HG03442 (cell line): ENCODE results near the gene JSRP1.
A peak's percentile ranks its signal among the peaks of the same experiment; 100 is the strongest.

Experiments used
- ATAC-seq: cut with Tn5 transposase; IDR thresholded peaks from one replicate; pipeline ENCODE4 v1.9.1; 2021; ENCODE audit warnings: mild to moderate bottlenecking, moderate library complexity; ENCODE audit not compliant: unreplicated experiment

Gene JSRP1

DNA sequence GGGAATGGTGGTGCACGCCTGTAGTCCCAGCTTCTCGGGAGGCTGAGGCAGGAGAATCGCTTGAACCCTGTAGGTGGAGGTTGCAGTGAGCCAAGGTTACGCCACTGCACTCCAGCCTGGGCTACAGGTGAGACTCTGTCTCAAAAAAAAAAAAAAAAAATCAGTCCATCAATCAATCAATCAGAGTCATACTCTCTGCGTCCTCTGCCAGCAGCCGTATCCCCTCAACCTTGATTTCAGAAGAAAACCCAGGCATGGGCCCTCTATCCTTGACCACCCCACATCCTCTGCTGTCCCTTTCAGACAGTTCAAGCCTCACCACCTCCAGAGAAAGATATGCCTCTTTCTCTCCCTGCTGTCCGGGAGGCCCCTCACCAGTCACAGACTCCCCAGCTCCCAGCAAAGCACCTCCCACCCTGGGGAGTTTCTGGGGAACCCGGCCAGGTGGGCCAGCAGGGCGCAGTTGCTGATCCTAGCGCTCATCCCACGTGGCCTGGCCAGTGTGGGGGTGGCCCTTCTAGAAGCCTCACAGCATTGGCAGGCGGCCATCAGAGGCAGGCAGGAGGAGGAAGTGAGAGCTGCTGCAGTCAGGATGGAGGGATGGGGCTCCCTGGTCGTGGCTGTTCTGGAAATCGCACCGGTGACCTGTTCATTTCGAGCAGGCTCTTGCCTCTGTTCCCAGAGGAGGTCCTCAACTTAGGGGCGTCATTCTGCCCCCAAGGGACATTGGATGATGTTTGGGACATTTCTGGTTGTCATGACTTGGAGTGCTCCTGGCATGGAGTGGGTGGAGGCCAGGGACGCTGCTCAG lies 10.2 kb upstream of the JSRP1 start:
- peak; percentile 27 for ATAC-seq

GRCh38 chr19:2261438-2262172 lies 5.4 kb upstream of the JSRP1 start:
- ATAC-seq: no peak

DNA sequence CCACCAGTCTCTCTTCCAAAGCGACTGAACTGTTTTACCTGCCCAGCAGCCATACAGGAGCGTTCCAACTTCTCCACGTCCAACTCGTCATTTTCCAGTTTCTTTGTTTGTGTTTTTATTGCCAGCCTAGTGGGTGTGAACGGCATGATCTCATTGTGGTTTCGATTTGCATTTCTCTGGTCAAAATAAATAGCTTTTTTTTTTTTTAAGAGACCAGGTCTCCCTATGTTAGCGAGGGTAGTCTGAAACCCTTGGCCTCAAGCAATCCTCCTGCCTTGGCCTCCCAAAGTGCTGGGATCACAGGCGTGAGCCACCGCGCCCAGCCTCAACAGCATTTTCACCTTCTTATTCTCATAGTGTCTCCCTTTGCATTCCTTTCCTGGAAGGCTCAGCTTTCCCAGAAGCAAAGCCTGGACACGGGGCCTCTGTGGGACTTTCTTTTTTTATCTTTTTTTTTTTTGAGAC lies 4.2 kb upstream of the JSRP1 start:
- no peak for ATAC-seq

GRCh38 chr19:2259336-2259735 lies 3.1 kb upstream of the JSRP1 start:
- no peak for ATAC-seq

- ATAC-seq: no peak
Measured at GRCh38 chr19:2255112-2255845, 938 bp downstream of the JSRP1 start.

GRCh38 chr19:2254064-2254872 lies 1.9 kb downstream of the JSRP1 start:
- no peak for ATAC-seq

DNA sequence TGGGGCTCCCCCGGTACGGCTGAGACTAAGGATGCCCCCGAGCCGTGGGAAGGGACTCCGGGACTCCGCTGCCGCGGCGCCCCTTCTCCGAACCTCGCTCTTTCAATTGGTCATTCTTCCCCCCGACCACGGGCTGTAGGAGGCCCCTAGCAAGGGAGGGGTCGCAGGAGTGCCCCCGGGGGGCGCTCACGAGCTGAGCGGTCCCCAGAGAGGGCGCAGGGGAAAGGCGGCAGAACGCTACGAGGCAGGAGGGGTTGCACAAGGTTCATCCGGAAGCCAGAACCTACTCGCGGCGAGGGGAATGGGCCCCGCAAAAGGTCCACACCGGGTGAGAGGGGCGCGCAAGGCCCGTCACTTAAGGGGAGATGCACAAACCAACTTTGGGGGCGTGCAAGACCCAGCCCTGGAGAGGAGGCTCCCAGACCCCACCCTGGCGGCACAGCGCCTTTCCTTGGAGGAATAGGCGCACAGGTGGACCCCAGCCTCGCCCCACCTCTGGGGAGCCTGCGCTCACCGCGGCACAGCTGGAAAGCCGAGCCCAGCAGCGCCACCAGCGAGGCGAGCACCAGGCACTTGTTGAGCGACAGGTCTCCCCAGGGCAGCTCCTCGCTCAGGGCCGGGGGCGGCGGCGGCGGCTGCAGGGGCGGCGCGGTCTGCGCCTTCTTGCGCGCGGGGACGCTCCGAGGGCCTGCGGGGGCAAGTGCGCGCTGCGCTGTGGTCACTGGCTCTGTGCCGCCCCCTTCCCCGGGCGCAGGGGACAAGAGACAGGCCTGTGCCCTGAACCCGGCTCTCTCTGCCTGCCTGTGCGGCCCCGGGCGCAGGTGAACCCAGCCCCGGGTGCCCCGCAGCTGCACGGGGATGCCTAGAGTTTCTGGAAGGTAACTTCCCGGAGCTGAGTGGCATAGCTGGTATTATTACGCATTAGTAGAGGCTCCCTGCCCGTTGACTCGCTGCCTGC lies 2.8 kb downstream of the JSRP1 start:
- ATAC-seq: no peak

DNA sequence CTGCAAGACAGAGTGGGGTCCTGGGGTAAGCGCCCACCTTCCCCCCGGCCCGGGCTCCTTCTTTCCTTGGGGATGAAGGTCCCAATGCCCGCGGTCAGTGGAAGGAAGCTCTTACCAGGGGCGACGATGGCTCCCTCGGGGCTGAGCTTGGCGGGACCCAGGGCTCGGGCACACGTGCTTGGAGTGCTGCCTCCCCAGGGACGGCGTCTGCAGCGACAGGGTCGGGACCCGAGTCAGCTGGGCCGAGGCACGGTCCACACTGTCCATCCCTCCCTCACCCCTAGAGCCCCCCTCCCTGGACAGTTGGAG lies 3.5 kb downstream of the JSRP1 start:
- no peak for ATAC-seq

- ATAC-seq: no peak
Measured at GRCh38 chr19:2252055-2252796, 4.0 kb downstream of the JSRP1 start.

DNA sequence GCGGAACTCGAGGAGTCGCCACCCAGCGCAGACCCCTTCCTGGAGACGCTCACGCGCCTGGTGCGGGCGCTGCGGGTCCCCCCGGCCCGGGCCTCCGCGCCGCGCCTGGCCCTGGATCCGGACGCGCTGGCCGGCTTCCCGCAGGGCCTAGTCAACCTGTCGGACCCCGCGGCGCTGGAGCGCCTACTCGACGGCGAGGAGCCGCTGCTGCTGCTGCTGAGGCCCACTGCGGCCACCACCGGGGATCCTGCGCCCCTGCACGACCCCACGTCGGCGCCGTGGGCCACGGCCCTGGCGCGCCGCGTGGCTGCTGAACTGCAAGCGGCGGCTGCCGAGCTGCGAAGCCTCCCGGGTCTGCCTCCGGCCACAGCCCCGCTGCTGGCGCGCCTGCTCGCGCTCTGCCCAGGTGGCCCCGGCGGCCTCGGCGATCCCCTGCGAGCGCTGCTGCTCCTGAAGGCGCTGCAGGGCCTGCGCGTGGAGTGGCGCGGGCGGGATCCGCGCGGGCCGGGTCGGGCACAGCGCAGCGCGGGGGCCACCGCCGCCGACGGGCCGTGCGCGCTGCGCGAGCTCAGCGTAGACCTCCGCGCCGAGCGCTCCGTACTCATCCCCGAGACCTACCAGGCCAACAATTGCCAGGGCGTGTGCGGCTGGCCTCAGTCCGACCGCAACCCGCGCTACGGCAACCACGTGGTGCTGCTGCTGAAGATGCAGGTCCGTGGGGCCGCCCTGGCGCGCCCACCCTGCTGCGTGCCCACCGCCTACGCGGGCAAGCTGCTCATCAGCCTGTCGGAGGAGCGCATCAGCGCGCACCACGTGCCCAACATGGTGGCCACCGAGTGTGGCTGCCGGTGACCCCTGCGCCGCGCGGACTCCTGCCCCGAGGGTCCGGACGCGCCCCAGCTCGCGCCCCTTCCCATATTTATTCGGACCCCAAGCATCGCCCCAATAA lies 4.8 kb downstream of the JSRP1 start:
- no peak for ATAC-seq

- ATAC-seq: no peak
Measured at GRCh38 chr19:2250766-2251105, 5.5 kb downstream of the JSRP1 start.

DNA sequence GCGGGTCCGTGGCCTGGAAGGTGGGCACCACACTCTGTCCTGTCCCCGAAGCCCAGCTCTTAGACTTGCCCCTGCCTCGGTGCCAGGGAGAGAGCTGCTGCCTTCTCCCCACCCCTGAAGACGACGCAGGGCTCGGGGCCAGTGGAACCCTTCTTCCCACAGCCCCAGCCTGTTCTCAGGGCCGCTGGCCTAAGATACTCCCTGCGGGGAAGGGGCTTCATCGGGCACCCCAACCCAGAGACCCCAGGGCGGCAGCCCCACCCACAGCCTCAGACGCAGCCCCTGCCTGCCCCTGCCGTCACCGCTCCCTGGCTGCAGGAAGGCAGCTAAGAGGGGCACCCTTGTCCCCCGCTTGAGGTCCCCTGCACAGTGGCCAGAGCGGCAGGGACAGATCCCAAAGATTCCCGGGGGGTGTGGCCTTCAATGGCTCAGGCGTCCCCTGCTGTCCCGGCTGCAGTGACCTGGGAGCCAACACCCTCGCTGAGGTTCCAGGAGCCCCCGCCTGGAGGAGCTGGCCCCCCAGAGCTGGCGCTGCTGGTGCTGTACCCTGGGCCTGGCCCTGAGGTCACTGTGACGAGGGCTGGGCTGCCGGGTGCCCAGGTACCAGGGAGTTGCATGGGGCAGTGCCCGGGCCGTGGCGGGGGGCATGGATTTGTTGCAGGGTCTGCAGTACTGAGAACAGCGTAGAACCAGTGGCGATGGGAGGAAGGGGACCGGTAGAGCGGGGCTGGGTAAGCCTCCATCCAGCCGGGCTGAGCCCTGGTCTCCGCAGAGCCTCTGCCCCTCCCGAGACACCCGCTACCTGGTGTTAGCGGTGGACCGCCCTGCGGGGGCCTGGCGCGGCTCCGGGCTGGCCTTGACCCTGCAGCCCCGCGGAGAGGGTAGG lies 6.1 kb downstream of the JSRP1 start:
- no peak for ATAC-seq

DNA sequence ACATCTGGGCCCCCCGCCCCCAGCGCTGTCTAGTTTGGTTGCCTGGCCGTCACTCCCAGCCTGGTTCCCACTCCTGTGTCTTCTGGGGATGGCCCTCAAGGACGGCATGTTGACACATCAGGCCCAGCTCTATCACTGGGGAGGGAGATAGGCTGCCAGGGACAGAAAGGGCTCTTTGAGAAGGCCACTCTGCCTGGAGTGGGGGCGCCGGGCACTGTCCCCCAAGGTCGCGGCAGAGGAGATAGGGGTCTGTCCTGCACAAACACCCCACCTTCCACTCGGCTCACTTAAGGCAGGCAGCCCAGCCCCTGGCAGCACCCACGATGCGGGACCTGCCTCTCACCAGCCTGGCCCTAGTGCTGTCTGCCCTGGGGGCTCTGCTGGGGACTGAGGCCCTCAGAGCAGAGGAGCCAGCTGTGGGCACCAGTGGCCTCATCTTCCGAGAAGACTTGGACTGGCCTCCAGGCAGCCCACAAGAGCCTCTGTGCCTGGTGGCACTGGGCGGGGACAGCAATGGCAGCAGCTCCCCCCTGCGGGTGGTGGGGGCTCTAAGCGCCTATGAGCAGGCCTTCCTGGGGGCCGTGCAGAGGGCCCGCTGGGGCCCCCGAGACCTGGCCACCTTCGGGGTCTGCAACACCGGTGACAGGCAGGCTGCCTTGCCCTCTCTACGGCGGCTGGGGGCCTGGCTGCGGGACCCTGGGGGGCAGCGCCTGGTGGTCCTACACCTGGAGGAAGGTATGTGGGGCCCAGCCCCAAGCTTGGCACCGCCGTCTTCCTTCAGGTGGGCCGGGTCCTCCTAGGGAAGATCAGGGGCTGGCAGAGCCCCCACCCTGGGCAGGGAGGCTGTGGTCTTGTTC lies 7.0 kb downstream of the JSRP1 start, which contains the start of gene AMH:
Gene AMH, plus strand, starts transcription at position 314 of the 857 bp plus-strand sequence. Its CDS starts 10 bp downstream, at position 324.
- no peak for ATAC-seq

DNA sequence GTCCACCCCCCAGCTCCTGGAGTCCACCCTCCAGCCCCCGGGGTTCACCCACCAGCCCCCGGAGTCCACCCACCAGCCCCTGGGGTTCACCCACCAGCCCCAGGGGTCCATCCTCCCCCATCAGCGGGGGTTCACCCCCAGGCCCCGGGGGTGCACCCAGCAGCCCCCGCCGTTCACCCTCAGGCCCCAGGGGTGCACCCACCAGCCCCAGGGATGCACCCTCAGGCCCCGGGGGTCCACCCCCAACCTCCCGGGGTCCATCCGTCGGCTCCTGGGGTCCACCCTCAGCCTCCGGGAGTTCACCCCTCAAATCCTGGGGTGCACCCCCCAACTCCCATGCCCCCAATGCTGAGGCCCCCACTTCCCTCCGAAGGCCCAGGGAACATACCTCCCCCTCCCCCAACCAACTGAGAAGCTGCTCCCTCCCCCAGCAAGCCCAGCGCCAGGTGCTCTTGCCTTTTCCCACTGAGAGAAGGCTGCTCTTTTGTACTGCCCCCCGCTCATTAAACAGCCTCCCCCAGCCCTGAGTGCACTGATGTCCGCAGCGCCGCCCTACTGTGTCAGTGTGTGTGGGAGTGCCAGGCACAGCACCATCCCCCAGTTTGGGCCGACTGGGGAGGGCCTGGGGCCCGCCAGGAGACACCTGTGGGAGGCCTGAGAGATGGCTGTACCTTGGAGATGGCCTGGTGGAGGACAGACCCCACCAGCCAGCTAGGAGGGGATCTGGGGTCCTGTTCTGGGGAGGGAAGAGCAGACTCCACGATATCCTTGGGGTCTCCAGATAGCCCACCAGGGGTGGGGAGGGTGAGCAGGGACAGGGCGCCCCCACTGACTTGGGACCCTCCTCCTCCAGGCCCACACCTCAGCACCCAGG lies 7.8 kb downstream of the JSRP1 start:
- no peak for ATAC-seq
